A549 treated with dexamethasone at 1 μM for 4 hours (cell line): ENCODE measurements around the gene FLII. TPM values are rescaled to one million over a fixed set of nuclear protein-coding genes. Genes with fewer than 3 reads are reported as not detected.

ENCODE experiments used
- total RNA-seq: library from RNA; stranded (reverse); fragments of 200-300 nt; extraction: Qiagen RNA extraction; gene quantifications from 5 replicates; pipeline ENCODE4 v1.2.3, GENCODE V29; 2022

FLII gene
- total RNA-seq: 223 to 289 TPM (median 266 TPM) in 5 replicates

DNA sequence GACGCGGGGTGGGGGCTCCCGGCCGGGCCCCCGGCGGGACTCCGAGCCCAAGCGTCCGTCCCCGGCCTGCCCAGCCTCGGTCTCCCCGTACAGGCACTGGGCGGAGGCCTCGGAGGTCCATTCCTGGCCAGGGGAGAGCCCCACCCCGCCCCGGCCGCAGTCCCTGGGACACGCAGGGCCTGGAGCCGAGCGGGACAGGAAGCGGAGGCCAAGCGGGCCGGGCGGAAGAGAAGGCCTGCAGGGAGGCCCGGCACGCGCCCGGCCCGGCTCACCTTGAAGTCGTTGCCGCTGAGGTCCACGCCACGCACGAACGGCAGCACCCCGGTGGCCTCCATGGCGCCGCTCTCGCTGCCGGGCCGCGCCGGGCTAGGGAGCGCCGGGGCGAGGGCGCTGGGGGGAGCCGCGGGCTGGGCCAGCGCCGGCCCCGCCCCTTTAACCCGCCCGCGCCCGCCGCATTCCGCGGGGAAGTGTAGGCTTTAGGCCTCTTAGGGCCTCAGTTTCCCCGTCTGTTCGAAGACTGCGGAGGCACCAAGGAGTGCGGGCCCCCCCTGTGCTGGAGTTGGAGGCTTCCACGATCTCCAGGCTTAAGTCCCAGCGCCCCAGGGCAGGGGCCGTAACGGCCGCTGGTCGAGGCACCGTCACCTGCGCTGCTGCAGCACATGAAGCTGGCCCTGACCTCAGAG is at the start of gene FLII:
Gene FLII (minus strand): TSS at position 383 of the 683 bp plus-strand sequence. CDS start 48 bp downstream, at position 335.

DNA sequence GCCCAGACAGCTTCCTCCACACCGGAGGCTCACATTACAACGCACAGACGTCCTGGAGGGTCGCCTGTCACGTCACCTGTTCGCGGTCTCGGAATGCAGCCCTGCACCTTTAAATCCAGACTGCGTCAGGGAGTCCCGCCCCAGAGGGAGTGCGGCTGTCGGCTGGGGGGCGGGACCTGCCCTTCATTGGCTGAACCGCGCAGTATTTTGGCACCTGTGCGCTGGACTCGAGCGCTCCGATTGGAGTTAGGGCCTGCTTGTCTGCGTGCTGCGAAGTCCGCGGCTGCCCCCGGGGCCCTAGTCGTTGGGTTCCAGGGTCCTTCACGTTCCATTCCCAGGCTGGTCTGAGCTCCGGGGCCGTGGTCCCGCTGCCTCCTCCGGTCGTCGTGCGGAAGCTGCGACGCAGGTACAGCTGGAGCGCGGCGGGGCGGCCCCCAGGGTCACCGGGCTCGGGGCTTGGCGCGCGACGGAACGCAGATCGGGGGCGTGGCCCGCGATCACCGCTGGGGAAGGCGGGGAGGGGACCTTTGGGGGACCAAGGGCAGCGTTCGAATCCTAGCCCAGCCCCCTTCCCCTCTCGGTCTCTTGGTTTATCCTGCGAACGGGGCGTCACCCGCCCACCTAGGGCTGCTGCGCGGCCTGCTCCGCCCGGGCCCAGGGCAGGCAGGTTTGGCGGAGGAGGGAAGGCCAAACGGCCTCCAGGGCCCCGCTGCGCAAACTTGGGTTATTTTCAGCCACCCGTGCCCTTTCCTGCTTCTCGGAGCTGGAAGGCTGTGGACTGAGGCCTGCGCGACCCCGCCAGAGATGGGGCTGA is 2.0 kb upstream of the FLII start, which contains the start of gene MIEF2:
Gene MIEF2 (plus strand): TSS at position 331 of the 814 bp plus-strand sequence. CDS start 2,059 bp downstream, outside the sequence.

DNA sequence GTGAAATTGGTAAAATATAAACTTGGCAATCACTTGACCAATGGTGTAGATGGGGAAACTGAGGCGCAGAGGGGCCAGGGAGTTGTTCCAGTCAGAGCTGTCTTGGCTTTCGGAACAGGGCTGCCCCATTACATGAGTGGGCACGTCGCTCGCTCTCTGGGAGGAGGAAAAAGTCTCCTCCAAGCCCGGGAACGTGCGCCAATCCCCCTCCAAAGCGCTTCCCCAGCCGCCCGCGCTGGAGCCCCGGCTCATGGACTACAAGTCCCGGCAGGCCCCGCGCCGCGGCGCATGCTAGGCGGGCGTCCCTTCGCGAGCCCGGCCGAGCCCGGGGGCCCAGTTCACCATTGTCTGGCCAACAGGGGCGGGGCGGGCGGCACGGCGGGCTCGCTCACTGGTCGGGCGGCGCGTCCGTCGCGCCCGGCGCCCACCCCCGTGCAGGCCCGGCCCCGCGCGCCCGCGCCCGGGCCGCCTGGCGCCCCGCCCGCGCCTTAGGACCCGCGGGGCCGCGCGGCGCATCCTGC is 33.4 kb downstream of the FLII start, which contains the start of gene LLGL1:
Gene LLGL1 (plus strand): TSS at position 515 of the 521 bp plus-strand sequence. CDS start 48 bp downstream, outside the sequence.

Other genes starting within 250 kb of the FLII start
- 17.3 to 29.8 TPM (median 28.7 TPM) in 5 replicates for gene ATPAF2, start 219.6 kb downstream of the FLII start, total RNA-seq
- 8.9 to 11.8 TPM (median 10.9 TPM) in 5 replicates for gene GID4, start 219.3 kb downstream of the FLII start, total RNA-seq
- 43.4 to 49.2 TPM (median 47.4 TPM) in 5 replicates for gene DRG2, start 170.8 kb downstream of the FLII start, total RNA-seq
- gene MYO15A, start 150.0 kb downstream of the FLII start, total RNA-seq: 0.26 to 0.82 TPM (median 0.53 TPM) in 5 replicates
- gene ALKBH5, start 74.9 kb downstream of the FLII start, total RNA-seq: 52.4 to 73.5 TPM (median 68.4 TPM) in 5 replicates
- 10.2 to 17.3 TPM (median 16.0 TPM) in 5 replicates for gene LLGL1, start 33.1 kb downstream of the FLII start, total RNA-seq
- gene MIEF2, start 1.9 kb upstream of the FLII start, total RNA-seq: 4.7 to 9.4 TPM (median 9.0 TPM) in 5 replicates
- gene TOP3A, start 56.3 kb upstream of the FLII start, total RNA-seq: 26.3 to 38.0 TPM (median 36.8 TPM) in 5 replicates
- gene SMCR8, start 56.6 kb upstream of the FLII start, total RNA-seq: 12.7 to 18.4 TPM (median 16.7 TPM) in 5 replicates
- 41.0 to 49.8 TPM (median 48.3 TPM) in 5 replicates for gene SHMT1, start 104.8 kb upstream of the FLII start, total RNA-seq
- not detected in 5 replicates for gene EVPLL, start 119.0 kb upstream of the FLII start, total RNA-seq
- 0.19 TPM in 1 of 5 replicates, not detected in the others for gene LGALS9C, start 218.1 kb upstream of the FLII start, total RNA-seq